ENCODE measurements around the gene OSBPL1A. TPM values are rescaled to one million over a fixed set of nuclear protein-coding genes. Genes with fewer than 3 reads are reported as not detected.

The OSBPL1A gene
- polyA plus RNA-seq, 2 of the 4 experiments (the other 2 are of a cell fraction), result 10.5 to 22.1 TPM

- Histone ChIP-seq H3K4me1 (no peaks in the 10 kb centered on the region), H3K4me3 (no peak overlapping the region), H3K9me3 (no peaks in the 10 kb centered on the region), H3K4me2 (no peak overlapping the region), H3K27ac (no peak overlapping the region)
- WGBS (ENCODE audit: missing lambda C conversion rate), result 90% methylated on average over 4 of the region's 4 CpGs
- no peak for FAIRE-seq
- POLR2A ChIA-PET, result interaction anchor here (1.3 kb wide), 1 partner anchor 18 kb away, joined by 5 read pairs; the partner anchor contains the start of gene CABYR
- TF ChIP-seq BCL3 (IDR thresholded peaks at IDR 0.05), result no peak
- no peak for TF ChIP-seq FOSB (CRISPR knock-in tag; IDR thresholded peaks at IDR 0.05)
- no peak for TF ChIP-seq HOXB5 (CRISPR knock-in tag; IDR thresholded peaks at IDR 0.05)
- TF ChIP-seq HES2 (IDR thresholded peaks at IDR 0.05), result no peak
- no peak for TF ChIP-seq RFX5 (IDR thresholded peaks at IDR 0.05)
- TF ChIP-seq BHLHE40 (IDR thresholded peaks at IDR 0.05; ENCODE audit: low read depth, low read length), result no peak
- TF ChIP-seq MAZ (IDR thresholded peaks at IDR 0.05; ENCODE audit: borderline replicate concordance, low read depth, low read length), result no peak
- TF ChIP-seq USF2 (IDR thresholded peaks at IDR 0.05), result no peak
- no peak for TF ChIP-seq PBX3 (IDR thresholded peaks at IDR 0.05)
- no peak for TF ChIP-seq POLR2A (IDR thresholded peaks at IDR 0.05; ENCODE audit: low read length)
- TF ChIP-seq CHD2 (IDR thresholded peaks at IDR 0.05; ENCODE audit: low read length, partially characterized antibody), result no peak
- no peak for TF ChIP-seq ESRRA (IDR thresholded peaks at IDR 0.05; ENCODE audit: borderline replicate concordance, low read length)
- no peak for TF ChIP-seq ELK1 (IDR thresholded peaks at IDR 0.05; ENCODE audit: low read depth, low read length)
- TF ChIP-seq KDM5A (IDR thresholded peaks at IDR 0.05), result no peak
- TF ChIP-seq HMGXB4 (CRISPR knock-in tag; IDR thresholded peaks at IDR 0.05; ENCODE audit: borderline replicate concordance), result no peak
- CTCF ChIA-PET, result interaction anchor here (1.1 kb wide), 1 partner anchor 13 kb away, joined by 4 read pairs; no protein-coding TSS in a partner anchor
- no peak for DNase-seq (ENCODE audit: low read depth in 1 of 2, low spot score in 1 of 2)
- ATAC-seq, result no peak
Measured at GRCh38 chr18:24120676-24121075, 276.9 kb downstream of the OSBPL1A start.

GRCh38 chr18:24118750-24119577 is 278.7 kb downstream of the OSBPL1A start:
- FAIRE-seq, result no peak
- ChIA-PET CTCF (interaction anchor here (0.8 to 1.6 kb wide), 15 partner anchors 8 to 1046 kb away, joined by 3 to 6 read pairs (median 3); no protein-coding TSS in a partner anchor), POLR2A (no interaction called here)
- WGBS (ENCODE audit: missing lambda C conversion rate), result 60% methylated on average over 8 of the region's 8 CpGs
- no peak overlapping the region for H3K4me2 ChIP-seq
- ATAC-seq, result peak; percentile 68 to 81; a peak in 5 of 6 replicates
- no peaks in the 10 kb centered on the region for H3K9me3 ChIP-seq
- H3K4me1 ChIP-seq, result peaks cover 4% of the 10 kb centered on the region; the same call in 1 of the 3 replicates
- no peak overlapping the region for H3K27ac ChIP-seq
- H3K4me3 ChIP-seq, result no peak overlapping the region
- DNase-seq (ENCODE audit: low read depth in 1 of 2, low spot score in 1 of 2), result peak; percentile 35 to 72
- TF ChIP-seq RAD21 (conservative IDR thresholded peaks at IDR 0.05 in 1 of 2, IDR thresholded peaks at IDR 0.05 in 1 of 2), result peak; percentile 84 to 86
- no peak for TF ChIP-seq RFX5 (IDR thresholded peaks at IDR 0.05)
- TF ChIP-seq KDM1A (IDR thresholded peaks at IDR 0.05; ENCODE audit: low read depth), result no peak
- peak; percentile 73 for TF ChIP-seq SMC3 (IDR thresholded peaks at IDR 0.05)
- TF ChIP-seq REST (IDR thresholded peaks at IDR 0.05), result no peak
- TF ChIP-seq EP300 (IDR thresholded peaks at IDR 0.05), result no peak
- no peak for TF ChIP-seq ZNF302 (CRISPR knock-in tag; IDR thresholded peaks at IDR 0.05)
- TF ChIP-seq CHD2 (IDR thresholded peaks at IDR 0.05; ENCODE audit: low read length, partially characterized antibody), result no peak
- peak; percentile 84 for TF ChIP-seq CTCF (IDR thresholded peaks at IDR 0.05)
